GM20431 (cell line): ENCODE data around the gene PUDP.
"Not testable (repeated sequence)": the region's sequence is repeated elsewhere in the genome, so short reads cannot be mapped to it uniquely, and the experiment has no call there.

ENCODE experiments used
- in situ Hi-C: fragments of 300-500 bp; cut with MseI, MboI; formaldehyde crosslinking; loops from one replicate; pipeline ENCODE4 v1.15.0; 2020; ENCODE audit warnings: low sequenced_read_pairs; ENCODE audit not compliant: unreplicated experiment

PUDP gene

GRCh38 chrX:7052541-7052940 lies 95.4 kb downstream of the PUDP start:
- in situ Hi-C loops: no loop called here

- in situ Hi-C loops: no loop called here
Observed at GRCh38 chrX:7050271-7050670, 97.7 kb downstream of the PUDP start.

DNA sequence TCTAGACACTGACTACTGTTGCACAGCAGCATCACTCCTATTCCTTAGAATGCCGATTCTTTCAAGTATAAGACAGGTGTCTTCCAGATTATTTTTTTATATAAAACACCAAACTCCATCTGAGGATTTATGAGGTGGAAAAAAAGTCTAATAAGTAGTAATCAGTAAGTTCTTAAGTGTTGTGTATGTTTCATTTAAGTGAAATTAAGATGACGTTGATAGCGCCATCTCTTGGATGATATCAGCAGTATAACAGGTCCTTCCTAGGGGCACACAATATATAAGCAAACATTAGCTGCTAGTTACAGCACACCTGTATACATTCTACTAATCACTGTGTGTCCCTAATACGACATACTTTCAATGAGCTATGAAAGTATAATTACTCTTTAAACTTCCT lies 100.0 kb downstream of the PUDP start:
- in situ Hi-C loops: no loop called here

DNA sequence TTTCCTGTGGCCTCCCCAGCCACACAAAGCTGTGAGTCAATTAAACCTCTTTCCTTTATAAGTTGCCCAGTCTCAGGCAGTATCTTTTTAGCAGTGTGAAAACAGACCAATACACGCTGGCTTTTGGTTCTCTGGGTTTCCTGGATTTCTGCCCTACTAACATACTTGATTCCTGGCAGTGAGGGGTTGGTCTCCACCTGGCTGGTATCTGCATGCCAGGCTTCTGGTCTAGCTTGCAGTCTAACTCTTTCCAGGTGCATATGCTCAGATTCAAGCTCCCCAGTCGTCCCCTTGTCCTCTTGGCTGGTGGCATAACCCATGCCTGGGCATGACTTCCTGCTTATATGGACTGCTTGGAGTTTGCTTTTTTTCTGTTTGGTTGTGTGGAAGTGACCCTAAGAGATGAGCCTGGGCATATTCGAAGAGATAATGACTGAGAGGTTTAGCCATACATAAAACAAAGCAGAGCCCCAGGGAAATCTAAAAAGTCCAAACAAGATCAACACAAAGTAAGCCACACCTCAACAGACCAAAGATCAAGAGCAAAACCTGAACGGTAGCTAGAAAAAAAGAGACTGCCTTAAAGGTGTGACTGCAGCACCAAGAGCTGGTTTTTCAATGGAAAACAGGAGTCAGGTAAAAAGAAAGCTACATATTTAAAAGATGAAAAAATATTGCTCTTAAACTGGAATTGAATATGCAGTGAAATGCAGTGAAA lies 102.6 kb downstream of the PUDP start:
- in situ Hi-C loops: no loop called here

DNA sequence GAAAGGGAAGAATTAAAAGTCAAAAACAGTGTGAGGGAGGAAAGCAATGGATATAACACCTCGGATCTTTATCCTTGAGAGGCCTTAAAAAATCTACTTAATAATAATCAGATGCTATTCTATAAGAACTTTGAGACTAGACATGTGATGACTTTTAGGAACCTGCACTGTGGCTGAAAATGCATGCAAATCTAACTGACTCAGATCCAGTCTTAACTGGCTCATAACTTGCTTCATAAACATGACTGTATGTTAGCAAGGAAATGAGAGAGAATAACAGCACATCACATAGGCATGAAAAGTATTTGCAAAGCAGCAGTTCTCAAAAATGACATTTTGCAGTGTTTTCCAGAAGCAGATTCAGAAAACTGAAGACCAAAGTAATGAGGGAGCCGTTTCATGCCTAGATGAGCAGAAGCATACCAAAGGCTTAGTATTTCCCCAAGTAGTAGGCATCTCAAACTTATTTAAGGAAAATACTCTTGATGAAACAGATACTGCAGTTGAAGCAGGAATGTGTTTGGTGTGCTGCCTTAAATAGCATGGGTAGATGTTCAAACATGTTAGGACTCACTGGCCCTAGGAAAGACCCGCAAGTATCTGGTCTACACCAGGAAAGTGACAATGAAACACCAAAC lies 104.0 kb downstream of the PUDP start:
- in situ Hi-C loops: not testable (repeated sequence)

GRCh38 chrX:7028246-7028645 lies 119.7 kb downstream of the PUDP start:
- in situ Hi-C loops: no loop called here

GRCh38 chrX:7027071-7027470 lies 120.9 kb downstream of the PUDP start:
- in situ Hi-C loops: no loop called here

GRCh38 chrX:7026365-7026764 lies 121.6 kb downstream of the PUDP start:
- in situ Hi-C loops: not testable (repeated sequence)

DNA sequence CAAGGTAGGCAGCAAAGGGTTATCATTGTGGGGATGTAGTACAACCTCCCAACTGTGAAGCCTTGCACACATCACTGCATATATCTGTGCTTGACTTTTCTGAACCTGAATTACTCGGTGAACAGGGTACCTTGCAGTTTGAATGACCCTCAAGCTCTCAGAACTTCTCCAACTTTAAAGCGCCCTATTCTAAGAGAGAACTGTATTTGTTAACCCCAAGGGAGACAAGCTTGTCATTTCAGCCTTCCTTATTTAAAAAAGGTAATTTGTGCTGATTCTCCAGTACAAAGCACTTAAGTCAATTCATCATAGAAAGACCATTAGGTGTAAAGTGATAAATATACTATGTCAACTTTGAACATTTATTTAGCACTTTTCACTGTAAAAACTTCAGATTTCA lies 122.5 kb downstream of the PUDP start:
- in situ Hi-C loops: no loop called here

DNA sequence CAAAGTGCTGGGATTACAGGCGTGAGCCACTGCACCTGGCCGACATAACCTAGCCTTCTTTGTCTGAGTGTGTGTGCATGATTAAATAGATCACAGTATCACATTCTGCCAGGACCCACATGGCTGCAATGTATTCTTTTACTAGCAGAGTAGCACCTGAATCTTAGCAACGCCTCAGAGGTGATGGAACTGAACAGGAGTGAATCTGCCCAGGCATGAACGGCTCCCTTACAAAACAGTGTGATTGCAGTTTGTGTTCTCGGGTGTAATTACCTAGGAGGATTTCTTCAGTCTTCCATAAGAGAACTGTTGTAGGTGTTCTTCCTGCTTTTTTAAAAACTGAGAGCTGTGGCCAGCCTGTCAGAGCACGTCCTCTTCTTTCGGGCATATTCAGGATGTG lies 123.1 kb downstream of the PUDP start:
- in situ Hi-C loops: no loop called here

GRCh38 chrX:7022996-7023395 lies 125.0 kb downstream of the PUDP start:
- in situ Hi-C loops: not testable (repeated sequence)

- in situ Hi-C loops: no loop called here
Observed at GRCh38 chrX:7021991-7022390, 126.0 kb downstream of the PUDP start.

- in situ Hi-C loops: no loop called here
Observed at GRCh38 chrX:7019555-7019954, 128.4 kb downstream of the PUDP start.

DNA sequence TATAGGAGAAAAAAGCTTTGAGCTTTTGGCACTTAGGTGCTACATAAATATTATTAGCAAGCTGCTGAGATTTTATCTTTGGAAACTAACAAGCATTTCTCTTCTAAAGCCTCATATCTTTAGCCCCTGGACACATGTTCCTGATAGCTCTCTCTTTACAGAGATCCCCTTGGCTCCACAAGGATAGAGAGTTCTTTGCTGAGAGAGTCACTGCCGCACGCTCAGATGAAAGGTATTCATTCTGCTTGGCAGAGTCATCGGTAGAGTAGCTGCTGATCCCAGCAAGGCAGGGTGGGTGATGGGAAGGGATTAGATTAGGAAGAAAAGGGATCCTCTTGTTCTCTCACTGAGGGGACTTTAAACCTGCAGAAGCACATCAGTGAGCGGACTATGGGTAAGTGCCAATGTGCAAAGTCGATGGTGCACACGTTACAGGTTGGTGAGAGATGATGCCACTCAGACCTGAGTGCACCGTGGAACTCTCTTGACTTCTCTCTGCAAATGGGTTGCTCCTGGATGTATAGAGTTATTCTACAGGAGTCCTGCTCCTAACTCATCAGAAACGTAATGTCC lies 135.6 kb downstream of the PUDP start:
- in situ Hi-C loops: not testable (repeated sequence)

- in situ Hi-C loops: not testable (repeated sequence)
Observed at GRCh38 chrX:7010897-7011296, 137.1 kb downstream of the PUDP start.

- in situ Hi-C loops: not testable (repeated sequence)
Observed at GRCh38 chrX:7007328-7007727, 140.6 kb downstream of the PUDP start.
